PFSK-1 (cell line): ENCODE data around the gene PACSIN1.

Experiments used
- FOXP2 ChIP-seq: optimal IDR thresholded peaks from 2 replicates; pipeline ENCODE3; 2011; ENCODE audit warnings: borderline replicate concordance, control low read depth, inconsistent platforms; ENCODE audit not compliant: insufficient read depth; ENCODE audit errors: extremely low read length, extremely low read depth
- POLR2AphosphoS5 ChIP-seq: IDR thresholded peaks from 2 replicates; pipeline ENCODE4 v1.6.1; 2012; ENCODE audit warnings: low read depth, mild to moderate bottlenecking, control low read depth, low read length, moderate library complexity
- REST ChIP-seq, 2 experiments: IDR thresholded peaks; 2 replicates each; pipeline versions ENCODE4 v1.6.1 to v1.8.0; 2011 to 2012; ENCODE audit warnings: low read depth in 2 of 2, low read length in 2 of 2, control low read depth in 1 of 2, inconsistent platforms in 1 of 2, mild to moderate bottlenecking in 1 of 2, moderate library complexity in 1 of 2; ENCODE audit not compliant: insufficient read depth in 1 of 2
- SIN3A ChIP-seq: IDR thresholded peaks from 2 replicates; pipeline ENCODE4 v1.6.1; 2012; ENCODE audit warnings: mild to moderate bottlenecking, low read length, moderate library complexity, borderline replicate concordance; ENCODE audit not compliant: insufficient read depth
- TAF1 ChIP-seq: IDR thresholded peaks from 2 replicates; pipeline ENCODE4 v1.6.1; 2012; ENCODE audit warnings: low read length, control low read depth, borderline replicate concordance; ENCODE audit not compliant: insufficient read depth

PACSIN1 gene

GRCh38 chr6:34555328-34555727 is 89.5 kb downstream of the PACSIN1 start:
- TF ChIP-seq SIN3A (no peak), FOXP2 (no peak), TAF1 (no peak), POLR2AphosphoS5 (no peak), REST (IDR thresholded peaks at IDR 0.05; ENCODE audit: insufficient read depth in 1 of 2, low read depth in 2 of 2, low read length in 2 of 2) (no peak)

- TF ChIP-seq SIN3A (no peak), POLR2AphosphoS5 (no peak), TAF1 (no peak), FOXP2 (no peak), REST (IDR thresholded peaks at IDR 0.05; ENCODE audit: insufficient read depth in 1 of 2, low read depth in 2 of 2, low read length in 2 of 2) (no peak)
Measured at GRCh38 chr6:34556031-34556471, 90.2 kb downstream of the PACSIN1 start, which contains the start of gene SPDEF. Gene SPDEF, minus strand, starts transcription at chr6:34556329. Its CDS starts 11,874 bp downstream, at chr6:34544455.

GRCh38 chr6:34556493-34556892 is 90.6 kb downstream of the PACSIN1 start:
- no peak for TF ChIP-seq SIN3A
- no peak for TF ChIP-seq FOXP2
- TF ChIP-seq TAF1: no peak
- TF ChIP-seq POLR2AphosphoS5: no peak
- TF ChIP-seq REST (IDR thresholded peaks at IDR 0.05; ENCODE audit: insufficient read depth in 1 of 2, low read depth in 2 of 2, low read length in 2 of 2): no peak

GRCh38 chr6:34557228-34557627 is 91.4 kb downstream of the PACSIN1 start:
- no peak for TF ChIP-seq FOXP2
- TF ChIP-seq TAF1: no peak
- no peak for TF ChIP-seq REST (IDR thresholded peaks at IDR 0.05; ENCODE audit: insufficient read depth in 1 of 2, low read depth in 2 of 2, low read length in 2 of 2)
- TF ChIP-seq POLR2AphosphoS5: no peak

- no peak for TF ChIP-seq POLR2AphosphoS5
- no peak for TF ChIP-seq SIN3A
- no peak for TF ChIP-seq TAF1
- TF ChIP-seq FOXP2: no peak
- no peak for TF ChIP-seq REST (IDR thresholded peaks at IDR 0.05; ENCODE audit: insufficient read depth in 1 of 2, low read depth in 2 of 2, low read length in 2 of 2)
Measured at GRCh38 chr6:34558172-34558714, 92.4 kb downstream of the PACSIN1 start.
